HepG2 (cell line): ENCODE measurements around the gene CRAT.

ENCODE experiments used
- CHD4 ChIP-seq: fragments of 200-600 bp; sonication (generic); IDR thresholded peaks from 2 replicates; pipeline ENCODE4 v1.7.0; 2017; ENCODE audit warnings: mild to moderate bottlenecking, low read length, borderline replicate concordance
- MED8 ChIP-seq: sonication (generic); formaldehyde crosslinking; IDR thresholded peaks from 2 replicates; pipeline ENCODE4 v1.8.1; 2023; ENCODE audit warnings: mild to moderate bottlenecking, missing genetic modification reagents; ENCODE audit not compliant: insufficient replicate concordance
- NONO ChIP-seq, 2 experiments: fragments of 450-650 bp in 1 of 2; sonication (generic) in 1 of 2; formaldehyde crosslinking in 1 of 2; IDR thresholded peaks in 1 of 2; conservative IDR thresholded peaks in 1 of 2; 2 replicates each; pipeline versions ENCODE4 v1.6.1 to v1.8.0; 2017 to 2022; ENCODE audit warnings: mild to moderate bottlenecking in 1 of 2, missing genetic modification reagents in 1 of 2, moderate library complexity in 1 of 2
- PTBP1 ChIP-seq: fragments of 200-400 bp; formaldehyde crosslinking; IDR thresholded peaks from 2 replicates; pipeline ENCODE4 v1.6.1; 2018; ENCODE audit warnings: low read length, low read depth; ENCODE audit not compliant: poor library complexity, severe bottlenecking
- SIN3B ChIP-seq: fragments of 150-350 bp; IDR thresholded peaks from 2 replicates; pipeline ENCODE4 v1.6.1; 2014; ENCODE audit warnings: low read length
- TAF15 ChIP-seq: fragments of 200-400 bp; formaldehyde crosslinking; IDR thresholded peaks from one replicate; pipeline ENCODE4 v1.6.1; 2018; ENCODE audit warnings: mild to moderate bottlenecking, low read depth, low read length; ENCODE audit not compliant: poor library complexity, severe bottlenecking
- ZNF264 ChIP-seq: sonication (generic); formaldehyde crosslinking; IDR thresholded peaks from 2 replicates; pipeline ENCODE4 v1.4.0; 2020; ENCODE audit warnings: missing genetic modification reagents
- ZNF350 ChIP-seq: sonication (generic); formaldehyde crosslinking; IDR thresholded peaks from 2 replicates; pipeline ENCODE4 v1.4.0; 2020; ENCODE audit warnings: mild to moderate bottlenecking, low read depth, missing genetic modification reagents, borderline replicate concordance
- ZSCAN20 ChIP-seq: sonication (generic); formaldehyde crosslinking; IDR thresholded peaks from 2 replicates; pipeline ENCODE4 v1.4.0; 2020; ENCODE audit warnings: missing genetic modification reagents, mild to moderate bottlenecking, borderline replicate concordance
- TF ChIP-seq, protein P1 (sequence below): sonication (generic); formaldehyde crosslinking; IDR thresholded peaks from 2 replicates; pipeline ENCODE4 v1.8.0; 2022; ENCODE audit warnings: mild to moderate bottlenecking, missing genetic modification reagents

DNA sequence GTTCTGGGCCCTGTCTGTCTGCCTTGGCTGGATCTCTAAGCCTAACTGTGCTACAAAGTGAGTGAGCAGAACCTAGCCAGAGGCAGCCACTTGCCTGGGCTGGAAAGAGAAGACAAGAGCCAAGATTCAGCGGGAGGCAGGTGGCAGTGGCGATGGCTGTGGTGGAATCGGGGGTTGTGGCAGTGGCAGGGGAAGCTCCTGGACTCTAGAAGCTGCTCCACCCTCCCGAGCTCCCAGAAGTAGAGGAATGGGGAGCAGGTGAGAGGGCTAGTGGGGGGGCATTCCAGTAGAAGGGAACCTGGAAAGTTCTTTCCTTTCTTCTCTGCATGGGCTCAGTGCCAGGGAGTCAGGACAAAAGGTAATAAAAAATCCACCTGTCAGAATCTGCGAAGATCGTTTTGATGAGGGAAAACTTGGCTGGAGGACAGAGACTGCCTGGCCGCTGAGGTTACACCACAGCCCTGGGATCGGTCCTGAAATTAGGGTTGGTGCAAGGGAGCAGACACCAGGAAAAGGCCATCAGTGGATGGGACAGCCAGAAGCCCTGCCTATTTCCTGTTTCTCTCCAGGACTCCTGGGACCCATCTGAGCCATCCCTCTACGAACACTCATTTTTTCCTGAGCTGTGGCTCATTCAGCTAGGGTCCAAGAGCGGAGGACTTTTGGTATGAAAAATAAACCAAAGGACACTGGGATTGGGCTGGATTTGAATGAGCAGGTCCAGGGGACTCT, 1.6 kb downstream of the CRAT start:
- TF ChIP-seq ZNF264 (CRISPR knock-in tag) (no peak), MED8 (CRISPR knock-in tag) (no peak), ZNF350 (CRISPR knock-in tag) (no peak), PTBP1 (no peak), CHD4 (no peak; the same call in 1 of the 2 replicates), SIN3B (no peak), TAF15 (no peak), ZSCAN20 (CRISPR knock-in tag) (no peak), NONO (IDR thresholded peaks at IDR 0.05) (no peak), NONO (CRISPR knock-in tag; conservative IDR thresholded peaks at IDR 0.05) (no peak)
- TF ChIP-seq, protein P1, sequence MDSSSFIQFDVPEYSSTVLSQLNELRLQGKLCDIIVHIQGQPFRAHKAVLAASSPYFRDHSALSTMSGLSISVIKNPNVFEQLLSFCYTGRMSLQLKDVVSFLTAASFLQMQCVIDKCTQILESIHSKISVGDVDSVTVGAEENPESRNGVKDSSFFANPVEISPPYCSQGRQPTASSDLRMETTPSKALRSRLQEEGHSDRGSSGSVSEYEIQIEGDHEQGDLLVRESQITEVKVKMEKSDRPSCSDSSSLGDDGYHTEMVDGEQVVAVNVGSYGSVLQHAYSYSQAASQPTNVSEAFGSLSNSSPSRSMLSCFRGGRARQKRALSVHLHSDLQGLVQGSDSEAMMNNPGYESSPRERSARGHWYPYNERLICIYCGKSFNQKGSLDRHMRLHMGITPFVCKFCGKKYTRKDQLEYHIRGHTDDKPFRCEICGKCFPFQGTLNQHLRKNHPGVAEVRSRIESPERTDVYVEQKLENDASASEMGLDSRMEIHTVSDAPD, result no peak
